ENCODE data around the gene KLK4.
A peak's percentile ranks its signal among the peaks of the same experiment; 100 is the strongest.
"Not testable (repeated sequence)": the region's sequence is repeated elsewhere in the genome, so short reads cannot be mapped to it uniquely, and the experiment has no call there.

The KLK4 gene

DNA sequence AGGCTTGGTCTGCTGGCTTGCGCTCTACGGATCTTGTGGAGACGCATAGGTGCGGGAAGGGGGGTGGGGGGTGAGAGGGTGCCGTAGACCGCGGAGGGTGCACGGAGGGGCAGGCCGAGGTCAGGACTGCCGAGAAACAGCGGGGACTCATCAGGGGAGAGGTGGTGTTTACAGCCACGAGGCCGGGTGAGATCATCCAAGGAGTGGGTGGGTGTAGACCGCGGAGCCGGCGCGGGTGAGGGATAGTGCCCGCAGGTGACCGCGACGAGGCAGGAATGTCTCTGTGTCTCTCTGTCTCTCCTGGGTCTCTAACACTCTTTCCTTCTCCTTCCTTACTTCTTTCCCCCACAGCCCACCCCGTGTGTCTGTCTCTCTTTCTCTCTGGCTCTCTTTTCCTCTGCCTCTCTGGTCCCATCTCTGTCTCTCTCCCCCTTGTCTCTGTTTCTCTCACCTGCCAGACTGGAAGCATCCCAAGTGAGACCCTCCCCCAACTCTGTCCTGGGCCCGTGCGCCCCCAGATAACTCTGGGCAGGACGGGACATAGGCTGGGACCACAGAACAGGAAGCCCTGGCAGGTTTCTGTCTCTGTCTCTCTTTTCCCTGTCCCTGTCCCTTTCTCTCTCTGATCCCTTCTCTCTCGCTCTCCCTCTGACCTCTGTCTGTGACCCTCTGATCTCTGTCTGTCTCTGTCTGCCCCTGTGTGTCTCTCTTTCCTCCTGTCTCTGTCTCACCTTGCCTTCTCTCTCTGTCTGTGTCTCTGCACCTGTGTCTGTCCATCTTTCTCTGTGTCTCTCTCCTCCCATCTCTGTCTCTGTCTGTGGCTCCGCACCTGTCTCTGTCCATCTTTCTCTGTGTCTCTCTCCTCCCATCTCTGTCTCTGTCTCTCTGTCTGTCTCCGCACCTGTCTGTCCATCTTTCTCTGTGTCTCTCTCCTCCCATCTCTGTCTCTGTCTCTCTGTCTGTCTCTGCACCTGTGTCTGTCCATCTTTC lies 1.8 kb upstream of the KLK4 start:
- no peak for DNase-seq

DNA sequence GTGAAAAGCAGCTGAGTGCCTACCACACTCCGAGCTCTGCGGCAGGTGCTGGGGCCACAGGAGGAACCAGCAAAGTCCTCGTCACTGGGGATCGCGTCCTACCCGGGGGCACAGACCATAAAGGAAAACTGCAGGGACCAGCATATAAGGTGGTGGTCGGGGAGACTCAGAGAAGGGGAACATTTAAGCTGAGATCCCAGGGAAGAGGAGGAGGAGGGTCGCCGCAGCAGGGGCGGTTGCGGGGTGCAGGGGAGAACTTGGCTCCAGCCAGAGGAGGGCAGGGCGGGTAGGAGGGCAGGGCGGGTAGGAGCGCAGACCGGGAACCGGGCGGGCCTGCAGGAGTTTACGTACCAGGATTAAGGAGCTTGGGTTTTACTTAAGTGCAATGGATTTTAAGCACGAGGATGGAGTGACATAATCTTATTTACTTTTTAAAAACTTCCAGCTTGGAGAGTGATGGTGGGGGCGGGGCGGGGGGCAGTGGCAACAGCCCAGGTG lies 956 bp upstream of the KLK4 start:
- DNase-seq: no peak

DNA sequence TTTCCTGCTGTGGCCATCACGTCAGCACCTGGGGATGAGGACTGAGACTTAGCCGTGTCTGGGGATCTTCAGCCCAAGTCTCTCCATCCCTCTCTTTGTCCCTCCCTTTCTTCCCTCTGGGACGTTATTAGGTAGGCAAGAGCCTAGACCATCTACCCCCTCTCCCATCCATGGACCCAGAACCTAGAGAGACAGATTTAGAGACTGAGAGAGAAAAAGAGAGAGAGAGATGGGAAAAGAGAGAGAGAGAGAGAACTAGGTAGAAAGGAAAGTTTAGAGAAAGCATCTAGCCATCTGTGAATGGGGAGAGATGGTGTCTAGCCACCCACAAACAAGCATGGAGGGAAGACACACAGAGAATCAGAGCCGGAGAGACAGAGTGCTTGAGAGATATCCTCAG lies 473 bp downstream of the KLK4 start:
- no peak for DNase-seq

- no peak for DNase-seq
Measured at GRCh38 chr19:50909240-50910070, 1.7 kb downstream of the KLK4 start.

DNA sequence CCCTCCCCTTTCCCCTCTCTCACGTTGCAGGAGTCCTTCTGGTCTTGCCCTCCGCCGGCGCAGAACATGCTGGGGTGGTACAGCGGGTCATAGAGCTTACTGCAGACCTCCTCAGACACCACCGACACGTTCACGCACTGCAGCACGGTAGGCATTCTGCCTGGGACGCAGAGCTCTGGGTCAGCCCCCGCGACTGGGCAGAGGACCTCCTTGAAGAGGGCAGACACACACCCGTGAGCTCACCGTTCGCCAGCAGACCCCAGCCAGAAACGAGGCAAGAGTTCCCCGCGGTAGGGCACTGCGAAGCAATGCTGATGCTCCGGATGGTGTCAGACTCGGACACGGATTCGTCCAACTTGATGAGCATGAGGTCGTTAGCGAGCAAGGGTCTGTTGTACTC lies 2.9 kb downstream of the KLK4 start:
- no peak for DNase-seq

GRCh38 chr19:50906217-50906616 lies 5.0 kb downstream of the KLK4 start:
- DNase-seq: no peak

GRCh38 chr19:50902640-50903039 lies 8.6 kb downstream of the KLK4 start:
- no peak for DNase-seq

- DNase-seq: no peak
Measured at GRCh38 chr19:50899569-50899968, 11.6 kb downstream of the KLK4 start.

- DNase-seq: no peak
Measured at GRCh38 chr19:50898018-50898417, 13.2 kb downstream of the KLK4 start.

- no peak for DNase-seq
Measured at GRCh38 chr19:50897612-50898011, 13.6 kb downstream of the KLK4 start.

GRCh38 chr19:50897191-50897607 lies 14.0 kb downstream of the KLK4 start:
- no peak for DNase-seq

- peak; percentile 69 for DNase-seq
Measured at GRCh38 chr19:50896591-50897190, 14.5 kb downstream of the KLK4 start.

DNA sequence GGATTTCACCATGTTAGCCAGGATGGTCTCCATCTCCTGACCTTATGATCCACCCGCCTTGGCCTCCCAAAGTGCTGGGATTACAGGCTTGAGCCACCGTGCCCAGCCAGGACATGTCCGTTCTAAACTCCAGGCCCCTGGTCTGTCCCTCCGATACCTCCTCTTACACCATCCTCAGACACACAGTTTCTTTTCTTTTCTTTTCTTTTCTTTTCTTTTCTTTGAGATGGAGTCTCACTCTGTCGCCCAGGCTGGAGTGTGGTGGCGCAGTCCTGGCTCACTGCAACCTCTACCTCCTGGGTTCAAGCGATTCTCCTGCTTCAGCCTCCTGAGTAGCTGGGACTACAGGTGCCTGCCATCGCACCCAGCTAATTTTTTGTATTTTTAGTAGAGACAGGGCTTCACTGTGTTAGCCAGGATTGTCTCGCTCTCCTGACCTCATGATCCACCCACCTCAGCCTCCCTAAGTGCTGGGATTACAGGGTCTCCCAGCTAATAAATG lies 15.1 kb downstream of the KLK4 start:
- not testable (repeated sequence) for DNase-seq

GRCh38 chr19:50894478-50895356 lies 16.5 kb downstream of the KLK4 start:
- DNase-seq: no peak

DNA sequence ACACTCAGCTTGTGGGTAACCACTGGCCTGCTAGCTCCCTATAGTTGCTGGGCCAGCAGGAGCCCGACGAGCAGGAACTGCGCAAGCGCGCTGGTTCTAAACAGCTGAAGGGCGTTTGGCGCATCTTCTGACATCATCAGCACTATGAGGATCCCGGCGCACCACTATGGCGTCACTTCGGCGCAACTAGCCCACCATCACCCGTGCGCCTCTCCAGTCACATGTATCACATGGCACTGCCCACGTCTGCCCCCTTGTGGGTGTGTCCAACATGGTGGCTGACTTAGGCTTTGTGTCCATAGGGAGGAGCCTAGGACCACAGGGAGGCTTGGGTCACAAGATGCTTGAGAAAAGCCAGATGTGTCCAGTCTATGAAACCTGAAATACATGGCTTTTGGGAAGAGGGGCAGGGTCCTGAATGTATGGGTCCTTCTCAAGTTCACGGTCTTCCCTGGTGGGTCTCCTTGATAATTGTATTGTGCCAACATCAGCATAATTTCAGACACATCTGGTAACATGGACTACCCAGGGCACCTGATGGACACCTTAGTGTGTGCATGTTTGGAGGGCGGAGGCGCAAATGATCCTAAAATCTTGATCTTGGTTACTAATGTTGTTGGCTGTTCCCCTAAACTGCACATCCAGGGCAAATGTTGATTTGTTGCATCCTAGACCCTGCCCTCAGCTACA lies 18.0 kb downstream of the KLK4 start:
- no peak for DNase-seq

- no peak for DNase-seq
Measured at GRCh38 chr19:50891253-50891625, 20.0 kb downstream of the KLK4 start.

DNA sequence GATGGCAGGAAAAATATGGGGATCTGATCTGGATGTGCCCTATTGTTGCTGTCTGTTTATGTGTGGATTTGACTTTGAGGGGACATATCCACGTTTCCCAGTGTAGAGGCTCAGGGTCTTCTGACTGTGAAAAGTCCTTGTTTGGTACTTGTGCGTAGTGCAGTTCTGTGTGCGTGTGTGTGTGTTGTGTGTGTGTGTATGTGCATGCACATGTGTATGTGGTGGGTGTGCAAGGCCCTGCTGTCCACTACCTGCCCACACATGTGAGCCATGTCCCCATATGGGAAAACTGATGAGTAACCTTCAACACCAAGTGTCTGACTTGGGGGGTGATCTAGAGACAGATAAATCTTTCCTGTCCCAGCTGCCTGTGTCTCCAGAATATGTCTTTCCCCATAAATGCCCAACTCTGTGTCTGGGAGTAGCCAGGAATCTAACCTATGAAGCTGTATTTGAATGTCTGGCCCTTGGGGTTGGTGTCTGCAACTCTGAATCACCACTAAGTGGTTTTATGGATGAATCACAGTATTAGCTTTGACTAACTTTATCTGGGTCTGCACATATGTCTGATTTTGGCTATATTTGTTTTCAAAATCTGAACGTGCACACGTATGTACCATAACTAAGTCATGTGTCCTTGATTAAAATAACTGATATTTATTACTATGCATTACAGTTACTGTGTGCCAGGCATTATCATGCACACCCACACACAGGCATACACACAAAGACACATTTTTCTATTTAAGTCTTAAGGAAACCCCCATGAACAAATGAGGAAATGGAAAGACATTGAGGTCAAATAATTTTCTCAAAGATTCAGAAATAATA lies 20.6 kb downstream of the KLK4 start:
- no peak for DNase-seq

DNA sequence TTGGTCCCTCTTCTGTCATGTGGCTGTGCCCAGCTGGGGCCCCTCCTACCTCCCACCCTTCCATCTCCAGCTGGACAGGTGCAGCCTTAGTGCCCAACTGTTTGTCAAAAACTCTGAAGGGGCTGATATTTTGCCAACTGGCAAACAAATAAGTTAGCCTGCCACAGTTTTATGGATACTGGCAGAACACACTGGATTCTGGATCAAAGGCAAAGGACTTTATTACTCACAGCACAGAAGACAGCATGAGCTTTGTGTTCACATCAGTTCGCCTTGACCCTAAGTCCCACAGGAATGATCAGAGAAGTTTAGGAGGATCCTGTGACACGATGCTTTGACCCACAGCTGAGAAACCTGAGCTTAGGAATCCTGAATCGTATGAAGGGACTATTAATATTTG lies 21.6 kb downstream of the KLK4 start:
- no peak for DNase-seq

GRCh38 chr19:50882188-50882587 lies 29.0 kb downstream of the KLK4 start:
- no peak for DNase-seq

DNA sequence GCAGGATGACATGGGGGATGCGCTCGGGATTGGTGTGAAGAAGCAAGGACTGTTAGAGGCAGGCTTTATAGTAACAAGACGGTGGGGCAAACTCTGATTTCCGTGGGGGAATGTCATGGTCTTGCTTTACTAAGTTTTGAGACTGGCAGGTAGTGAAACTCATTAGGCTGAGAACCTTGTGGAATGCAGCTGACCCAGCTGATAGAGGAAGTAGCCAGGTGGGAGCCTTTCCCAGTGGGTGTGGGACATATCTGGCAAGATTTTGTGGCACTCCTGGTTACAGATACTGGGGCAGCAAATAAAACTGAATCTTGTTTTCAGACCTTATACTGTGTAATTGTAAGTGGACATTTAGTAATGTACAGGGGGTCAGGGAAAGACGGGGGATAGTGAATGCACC lies 31.0 kb downstream of the KLK4 start:
- no peak for DNase-seq

Measured in DMS79 treated with DMSO at 0.1 percent for 48 hours (cell line).